Ovary (tissue), 9 donors: ENCODE data around the gene NRL. TPM values are rescaled to one million over a fixed set of nuclear protein-coding genes. Genes with fewer than 3 reads are reported as not detected.

Source experiments
- DNase-seq, 5 donors: peaks; one replicate each; pipeline ENCODE4 v3.0.0-alpha.2; 2019 to 2020
- H3K27ac ChIP-seq, 2 donors: fragments of 200-600 bp; one replicate each; pipeline versions ENCODE4 v1.5.1 to v1.8.0; 2019 to 2022
- H3K27me3 ChIP-seq: fragments of 200-600 bp; one replicate; pipeline ENCODE4 v1.8.0; 2022
- H3K36me3 ChIP-seq: fragments of 200-600 bp; sonication (generic); one replicate; pipeline ENCODE4 v1.5.1; 2019
- H3K4me1 ChIP-seq: one replicate; pipeline ENCODE4 v1.8.1; 2013; ENCODE audit warnings: mild to moderate bottlenecking, moderate library complexity; ENCODE audit not compliant: insufficient read depth
- H3K4me3 ChIP-seq: fragments of 200-600 bp; sonication (generic); one replicate; pipeline ENCODE4 v1.5.1; 2017
- H3K9me3 ChIP-seq, 2 donors: fragments of 200-600 bp in 1 of 2; sonication (generic) in 1 of 2; one replicate each; pipeline versions ENCODE4 v1.5.1 to v1.8.1; 2013 to 2019; ENCODE audit warnings: mild to moderate bottlenecking in 1 of 2, moderate library complexity in 1 of 2
- CTCF ChIP-seq, 3 donors: fragments of 450-650 bp in 2 of 3; fragments of 200-600 bp in 1 of 3; IDR thresholded peaks; one replicate each; pipeline versions ENCODE4 v1.5.1 to v1.8.0; 2016 to 2022; ENCODE audit warnings: antibody characterized with exemption in 3 of 3, mild to moderate bottlenecking in 1 of 3
- EP300 ChIP-seq: sonication (generic); formaldehyde crosslinking; IDR thresholded peaks from one replicate; pipeline ENCODE4 v1.6.1; 2017; ENCODE audit warnings: antibody characterized with exemption
- POLR2A ChIP-seq: fragments of 450-650 bp; IDR thresholded peaks from one replicate; pipeline ENCODE4 v1.6.1; 2017; ENCODE audit warnings: antibody characterized with exemption, mild to moderate bottlenecking, moderate library complexity
- WGBS, 3 donors: extraction: QIAGEN DNeasy Blood & Tissue Kit in 1 of 3; methylation state at CpG; one replicate each; pipeline versions ENCODE4 v1.1.5 to v1.1.7; 2013 to 2017; 5-methylcytosine and 5-hydroxymethylcytosine counted together
- intact Hi-C, 4 donors: fragments of 100-400 bp; cut with DNase I; formaldehyde crosslinking; loops; one replicate each; pipeline versions ENCODE4 v1.11.0 to v1.15.1; 2022 to 2023
- polyA plus RNA-seq, 2 donors: library from polyadenylated mRNA; stranded (reverse); fragments of 200-250 nt in 1 of 2; fragments of 350-450 nt in 1 of 2; fragmentation: Illumina TruSeq in 1 of 2; extraction: RNeasy Lipid Tissue Mini Kit (QIAGEN cat#74804) in 1 of 2; gene quantifications; one replicate each; pipeline ENCODE4 v1.2.3, GENCODE V29; 2013 to 2014
- total RNA-seq, 7 donors: library from RNA; depleted of rRNA in 2 of 7; stranded (reverse); fragments of >200 nt in 2 of 7; fragmentation: NEBNext Ultra II Directional in 3 of 7; extraction: Animal tissue kit (Norgen Biotek cat#: 25700) in 3 of 7; gene quantifications; one replicate each; pipeline versions ENCODE4 v1.1.0 to v1.2.4, GENCODE V29; 2016 to 2023
- donor health status: DM: no; HTN: no; CAD: no; lungs with moderate emphysema.
- donor health status: DM: no; HTN: no; CAD: no.
- donor health status: Bipolar disorder and iron deficiency.
- donor health status: DM: yes; HTN: yes; CAD: no.
- donor health status: DM: no; HTN: no; CAD: no.
- donor health status: DM: yes; HTN: yes; CAD: no.

The NRL gene
- total and polyA plus RNA-seq, 9 donors, result 0.78 to 4.1 (median 2.8) TPM

- intact Hi-C loops, result loop anchor here in 3 of 4 donors (5.0 to 10.0 kb wide), 2 partner anchors 48 to 105 kb away; partner anchors contain the start of gene IRF9 (in 1 of the 3)
- Histone ChIP-seq H3K27me3 (no peaks in the 10 kb centered on the region), H3K36me3 (no peaks in the 10 kb centered on the region), H3K9me3 (no peaks in the 10 kb centered on the region), H3K27ac (no peak overlapping the region), H3K4me1 (peaks cover 6% of the 10 kb centered on the region), H3K4me3 (no peak overlapping the region)
- TF ChIP-seq EP300, result no peak
- no peak for TF ChIP-seq POLR2A
- TF ChIP-seq CTCF (IDR thresholded peaks at IDR 0.05), result no peak
- WGBS, 3 donors, result 80 to 100% (median 96%) methylated on average over 1 to 2 of the region's 2 CpGs
- no peak for DNase-seq
Observed at GRCh38 chr14:24057271-24057670, 57.5 kb downstream of the NRL start.

GRCh38 chr14:24056800-24057184, 58.0 kb downstream of the NRL start:
- H3K4me3 ChIP-seq, result no peak overlapping the region
- 72 to 76% (median 73%) methylated on average over 8 of the region's 8 CpGs for WGBS, 3 donors
- peak in 1 of 5 donors; percentile 19 for DNase-seq
- intact Hi-C loops, result loop anchor here in 3 of 4 donors (5.0 to 10.0 kb wide), 2 partner anchors 48 to 106 kb away; partner anchors contain the start of gene IRF9 (in 1 of the 3)
- peaks cover 9% of the 10 kb centered on the region for H3K4me1 ChIP-seq
- no peak for TF ChIP-seq CTCF (IDR thresholded peaks at IDR 0.05)
- no peak for TF ChIP-seq EP300
- TF ChIP-seq POLR2A, result no peak
- H3K27ac ChIP-seq, result no peak overlapping the region
- no peaks in the 10 kb centered on the region for H3K36me3 ChIP-seq
- H3K9me3 ChIP-seq, result no peaks in the 10 kb centered on the region
- no peaks in the 10 kb centered on the region for H3K27me3 ChIP-seq

GRCh38 chr14:24055971-24056799, 58.6 kb downstream of the NRL start:
- no peak overlapping the region for H3K4me3 ChIP-seq
- DNase-seq, result no peak
- no peaks in the 10 kb centered on the region for H3K9me3 ChIP-seq
- peaks cover 9% of the 10 kb centered on the region for H3K4me1 ChIP-seq
- no peak overlapping the region for H3K27ac ChIP-seq
- 75 to 78% (median 75%) methylated on average over 10 of the region's 10 CpGs for WGBS, 3 donors
- no peak for TF ChIP-seq POLR2A
- no peak for TF ChIP-seq EP300
- TF ChIP-seq CTCF (IDR thresholded peaks at IDR 0.05), result no peak
- intact Hi-C loops, result loop anchor here in 3 of 4 donors (5.0 to 10.0 kb wide), 2 partner anchors 49 to 106 kb away; partner anchors contain the start of gene IRF9 (in 1 of the 3)
- no peaks in the 10 kb centered on the region for H3K27me3 ChIP-seq
- H3K36me3 ChIP-seq, result no peaks in the 10 kb centered on the region

- no peak overlapping the region for H3K27ac ChIP-seq
- no peaks in the 10 kb centered on the region for H3K9me3 ChIP-seq
- H3K4me1 ChIP-seq, result peaks cover 9% of the 10 kb centered on the region
- TF ChIP-seq CTCF (IDR thresholded peaks at IDR 0.05) (no peak), EP300 (no peak), POLR2A (no peak)
- H3K27me3 ChIP-seq, result no peaks in the 10 kb centered on the region
- WGBS, 3 donors, result 91 to 96% (median 95%) methylated on average over 9 of the region's 9 CpGs
- no peaks in the 10 kb centered on the region for H3K36me3 ChIP-seq
- no peak for DNase-seq
- intact Hi-C loops, result loop anchor here in 3 of 4 donors (5.0 to 10.0 kb wide), 2 partner anchors 50 to 108 kb away; partner anchors contain the start of gene IRF9 (in 1 of the 3)
- no peak overlapping the region for H3K4me3 ChIP-seq
Observed at GRCh38 chr14:24054646-24055045, 60.1 kb downstream of the NRL start.
